Activated B cell treated with CpG ODN at 0.5 μM for 24 hours (primary cell): Measurements from ENCODE around the gene ASIC3. TPM values are rescaled to one million over a fixed set of nuclear protein-coding genes. Genes with fewer than 3 reads are reported as not detected.
A peak's percentile ranks its signal among the peaks of the same experiment; 100 is the strongest.

Source experiments
- ATAC-seq: fragments of 200-7000 bp; cut with Tn5 transposase; one replicate; pipeline ENCODE4 v1.10.0; 2021; ENCODE audit warnings: low read depth, mild to moderate bottlenecking, moderate library complexity
- CTCF ChIA-PET: fragments of 350-600 bp; sonication (Branson Sonifier 250); formaldehyde crosslinking; loops from one replicate; lab custom pipeline; 2021; ENCODE audit warnings: antibody characterized with exemption; lab: Charles Lee
- POLR2A ChIA-PET: fragments of 350-600 bp; sonication (Branson Sonifier 250); formaldehyde crosslinking; loops from one replicate; lab custom pipeline; 2021; ENCODE audit warnings: antibody characterized with exemption; lab: Charles Lee
- DNase-seq: peaks from one replicate; pipeline ENCODE4 v3.0.0; 2022
- H3K27ac Mint-ChIP-seq: one replicate; pipeline ENCODE4 v1.8.0; 2020; ENCODE audit warnings: mixed read lengths
- H3K27me3 Mint-ChIP-seq: one replicate; pipeline ENCODE4 v1.8.0; 2021; ENCODE audit warnings: mixed read lengths
- H3K36me3 Mint-ChIP-seq: one replicate; pipeline ENCODE4 v1.8.0; 2021; ENCODE audit warnings: low read depth, mixed read lengths
- H3K4me1 Mint-ChIP-seq: one replicate; pipeline ENCODE4 v1.8.0; 2021; ENCODE audit warnings: mixed read lengths
- H3K4me3 Mint-ChIP-seq: one replicate; pipeline ENCODE4 v1.8.0; 2020; ENCODE audit warnings: mild to moderate bottlenecking, mixed read lengths
- H3K9me3 Mint-ChIP-seq: one replicate; pipeline ENCODE4 v1.8.0; 2020; ENCODE audit warnings: mixed read lengths
- intact Hi-C: fragments of 100-400 bp; cut with micrococcal nuclease; formaldehyde crosslinking; loops from one replicate; pipeline ENCODE4 v1.15.1; 2024
- total RNA-seq: library from RNA; stranded (reverse); gene quantifications from 2 replicates; pipeline ENCODE4 v1.2.3, GENCODE V29; 2022
- TF ChIP-seq, protein P1 (sequence below): fragments of 200-600 bp; IDR thresholded peaks from one replicate; pipeline ENCODE4 v1.8.0; 2022; ENCODE audit warnings: antibody characterized with exemption, mild to moderate bottlenecking

Gene ASIC3
- total RNA-seq, 1 donor from 2014 or later = 1.2 TPM

DNA sequence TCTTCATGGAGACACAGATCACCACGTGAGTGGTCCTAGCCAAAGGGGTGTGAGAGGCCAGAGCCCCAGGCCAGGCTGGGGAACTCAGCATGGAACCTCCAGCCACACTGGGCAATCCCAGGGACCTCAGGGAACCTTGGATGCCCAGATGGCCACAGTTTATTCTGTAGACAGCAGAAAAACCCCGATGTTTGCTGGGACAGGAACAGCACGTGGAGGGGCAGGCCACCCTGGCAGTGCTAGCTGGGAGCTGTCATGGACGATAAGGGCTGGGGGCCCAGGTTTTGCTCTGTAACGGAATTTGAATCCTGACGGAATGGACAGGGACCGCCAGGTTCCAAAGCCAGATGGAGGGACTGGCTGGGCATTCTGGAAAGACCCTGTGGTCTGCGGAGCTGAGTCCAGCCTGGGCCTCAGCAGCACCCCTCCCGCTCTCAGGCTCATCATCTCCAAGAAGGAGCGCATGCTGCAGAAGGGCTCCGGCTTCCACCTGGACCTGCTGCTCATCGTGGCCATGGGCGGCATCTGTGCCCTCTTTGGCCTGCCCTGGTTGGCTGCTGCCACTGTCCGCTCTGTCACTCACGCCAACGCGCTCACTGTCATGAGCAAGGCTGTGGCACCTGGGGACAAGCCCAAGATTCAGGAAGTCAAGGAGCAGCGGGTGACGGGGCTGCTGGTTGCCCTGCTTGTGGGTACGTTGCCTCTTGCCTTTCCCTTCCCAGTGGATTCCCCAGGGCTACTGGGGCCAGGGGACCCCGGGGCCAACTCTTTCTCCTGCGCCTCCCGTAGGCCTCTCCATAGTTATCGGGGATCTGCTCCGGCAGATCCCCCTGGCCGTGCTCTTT, 26.7 kb downstream of the ASIC3 start:
- peaks cover 47% of the 10 kb centered on the region for H3K36me3 Mint-ChIP-seq
- DNase-seq (no peak), ATAC-seq (no peak)
- peaks cover 20% of the 10 kb centered on the region for H3K4me1 Mint-ChIP-seq
- intact Hi-C loops = no loop called here
- POLR2A ChIA-PET = no interaction called here
- no peaks in the 10 kb centered on the region for H3K27me3 Mint-ChIP-seq
- no peaks in the 10 kb centered on the region for H3K9me3 Mint-ChIP-seq
- CTCF ChIA-PET = no interaction called here
- TF ChIP-seq, protein P1, sequence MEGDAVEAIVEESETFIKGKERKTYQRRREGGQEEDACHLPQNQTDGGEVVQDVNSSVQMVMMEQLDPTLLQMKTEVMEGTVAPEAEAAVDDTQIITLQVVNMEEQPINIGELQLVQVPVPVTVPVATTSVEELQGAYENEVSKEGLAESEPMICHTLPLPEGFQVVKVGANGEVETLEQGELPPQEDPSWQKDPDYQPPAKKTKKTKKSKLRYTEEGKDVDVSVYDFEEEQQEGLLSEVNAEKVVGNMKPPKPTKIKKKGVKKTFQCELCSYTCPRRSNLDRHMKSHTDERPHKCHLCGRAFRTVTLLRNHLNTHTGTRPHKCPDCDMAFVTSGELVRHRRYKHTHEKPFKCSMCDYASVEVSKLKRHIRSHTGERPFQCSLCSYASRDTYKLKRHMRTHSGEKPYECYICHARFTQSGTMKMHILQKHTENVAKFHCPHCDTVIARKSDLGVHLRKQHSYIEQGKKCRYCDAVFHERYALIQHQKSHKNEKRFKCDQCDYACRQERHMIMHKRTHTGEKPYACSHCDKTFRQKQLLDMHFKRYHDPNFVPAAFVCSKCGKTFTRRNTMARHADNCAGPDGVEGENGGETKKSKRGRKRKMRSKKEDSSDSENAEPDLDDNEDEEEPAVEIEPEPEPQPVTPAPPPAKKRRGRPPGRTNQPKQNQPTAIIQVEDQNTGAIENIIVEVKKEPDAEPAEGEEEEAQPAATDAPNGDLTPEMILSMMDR = no peak
- no peak overlapping the region for H3K27ac Mint-ChIP-seq
- H3K4me3 Mint-ChIP-seq = no peak overlapping the region

DNA sequence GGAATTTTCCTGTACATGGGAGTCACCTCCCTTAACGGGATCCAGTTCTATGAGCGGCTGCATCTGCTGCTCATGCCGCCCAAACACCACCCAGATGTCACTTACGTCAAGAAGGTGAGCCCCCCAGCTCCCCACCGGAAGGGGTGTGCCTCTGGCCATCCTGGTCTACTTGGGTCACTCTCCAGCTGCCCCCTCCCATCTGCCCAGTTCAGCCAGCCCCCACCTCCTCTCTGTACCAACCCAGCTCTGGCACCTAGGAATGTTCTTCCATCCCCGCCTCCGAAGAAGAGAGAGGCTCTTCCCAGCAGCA, 27.3 kb downstream of the ASIC3 start:
- no peak overlapping the region for H3K4me3 Mint-ChIP-seq
- TF ChIP-seq, protein P1 = no peak
- no peaks in the 10 kb centered on the region for H3K27me3 Mint-ChIP-seq
- ChIA-PET POLR2A (no interaction called here), CTCF (no interaction called here)
- no peaks in the 10 kb centered on the region for H3K9me3 Mint-ChIP-seq
- DNase-seq = no peak
- no peak overlapping the region for H3K27ac Mint-ChIP-seq
- no peak for ATAC-seq
- H3K36me3 Mint-ChIP-seq = peaks cover 42% of the 10 kb centered on the region
- intact Hi-C loops = no loop called here
- H3K4me1 Mint-ChIP-seq = peaks cover 20% of the 10 kb centered on the region

DNA sequence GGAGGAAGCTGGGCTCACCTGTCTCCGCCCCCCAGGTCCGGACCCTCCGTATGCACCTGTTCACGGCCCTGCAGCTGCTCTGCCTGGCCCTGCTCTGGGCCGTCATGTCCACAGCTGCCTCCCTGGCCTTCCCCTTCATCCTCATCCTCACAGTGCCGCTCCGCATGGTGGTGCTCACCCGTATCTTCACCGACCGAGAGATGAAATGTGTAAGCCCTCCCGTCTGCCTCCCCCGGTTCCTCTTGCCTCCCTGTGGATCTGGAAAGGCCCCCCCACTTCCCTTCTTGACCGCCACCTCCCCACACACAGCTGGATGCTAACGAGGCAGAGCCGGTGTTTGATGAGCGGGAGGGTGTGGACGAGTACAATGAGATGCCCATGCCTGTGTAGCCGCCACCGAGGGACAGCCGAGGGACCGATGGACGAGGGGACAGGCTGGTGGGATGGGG, 27.7 kb downstream of the ASIC3 start:
- CTCF ChIA-PET = no interaction called here
- POLR2A ChIA-PET = interaction anchor here (0.7 kb wide), 2 partner anchors 15 to 19 kb away, joined by 3 read pairs; no protein-coding TSS in a partner anchor
- peaks cover 38% of the 10 kb centered on the region for H3K36me3 Mint-ChIP-seq
- H3K27me3 Mint-ChIP-seq = no peaks in the 10 kb centered on the region
- no peak overlapping the region for H3K4me3 Mint-ChIP-seq
- ATAC-seq = no peak
- no peaks in the 10 kb centered on the region for H3K9me3 Mint-ChIP-seq
- no peak for DNase-seq
- intact Hi-C loops = no loop called here
- peaks cover 20% of the 10 kb centered on the region for H3K4me1 Mint-ChIP-seq
- TF ChIP-seq, protein P1 = no peak
- no peak overlapping the region for H3K27ac Mint-ChIP-seq

DNA sequence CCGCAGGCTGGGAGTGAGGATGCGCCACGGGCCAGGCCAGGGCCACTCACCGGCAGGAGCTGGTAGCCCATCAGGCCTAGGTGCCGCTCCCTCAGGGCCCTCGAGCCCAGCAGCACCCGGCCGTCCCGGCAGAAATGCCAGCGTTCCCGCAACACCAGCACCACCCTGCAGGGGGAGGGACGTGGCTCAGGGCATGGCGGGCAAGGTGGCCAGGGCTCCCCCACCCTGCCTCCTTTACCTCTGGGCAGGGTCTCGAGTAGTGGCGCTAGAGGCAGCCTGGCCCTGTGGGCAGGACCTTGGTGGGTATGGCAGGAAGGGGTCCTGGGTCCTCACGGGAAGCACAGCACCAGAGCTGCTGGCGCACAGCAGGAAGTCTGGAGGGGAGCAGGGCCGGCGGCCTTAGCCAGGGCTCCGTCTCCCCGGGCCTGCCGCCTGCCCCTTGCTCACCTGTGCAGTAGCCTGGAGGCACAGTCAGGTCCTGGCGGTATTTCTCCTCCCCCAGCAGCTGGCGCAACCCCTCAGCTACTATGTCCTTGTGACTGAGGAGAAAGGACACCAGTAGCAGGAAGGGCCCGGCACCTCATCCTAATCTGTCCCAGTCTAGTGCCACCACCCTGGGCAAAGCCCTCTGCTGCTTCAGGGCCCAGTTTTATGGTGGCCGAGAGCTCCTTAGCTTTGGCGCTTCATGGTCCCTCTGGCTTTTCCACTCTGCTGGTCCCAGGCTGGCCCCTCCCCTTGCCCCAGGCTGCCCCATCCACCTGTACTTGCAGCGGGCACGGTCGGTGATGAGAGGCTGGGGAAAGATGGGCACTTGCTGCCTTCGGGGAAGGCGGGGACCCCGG, 28.8 kb downstream of the ASIC3 start:
- Mint-ChIP-seq H3K4me3 (no peak overlapping the region), H3K4me1 (peaks cover 24% of the 10 kb centered on the region), H3K27ac (no peak overlapping the region), H3K9me3 (no peaks in the 10 kb centered on the region), H3K27me3 (no peaks in the 10 kb centered on the region), H3K36me3 (peaks cover 28% of the 10 kb centered on the region)
- no peak for DNase-seq
- intact Hi-C loops = no loop called here
- ChIA-PET POLR2A (no interaction called here), CTCF (no interaction called here)
- ATAC-seq = no peak
- TF ChIP-seq, protein P1 = no peak

DNA sequence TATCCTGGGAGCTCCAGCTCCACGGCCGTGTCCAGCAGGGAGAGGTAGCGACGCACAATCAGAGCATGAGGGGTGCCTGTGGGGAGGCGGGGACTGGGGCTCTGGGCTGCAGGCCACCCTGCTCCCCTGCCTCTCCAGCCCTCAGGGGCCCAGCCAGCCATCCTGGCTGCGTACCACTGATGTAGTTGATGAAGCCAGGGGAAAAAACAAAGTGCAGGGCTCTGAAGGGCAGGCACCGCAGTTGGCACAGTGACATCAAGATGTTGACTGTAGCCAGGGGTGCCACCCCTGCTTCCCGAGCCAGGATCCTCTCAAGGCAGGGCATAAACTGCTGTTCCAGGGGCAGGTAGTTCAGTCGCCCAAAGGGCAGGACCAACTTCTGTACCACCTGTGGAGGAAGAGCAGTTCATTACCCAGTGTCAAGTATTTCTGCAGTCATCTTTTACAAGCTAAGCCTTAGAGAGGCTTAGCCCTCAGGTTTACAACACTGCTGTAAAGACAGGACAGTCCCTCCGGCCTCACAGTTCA, 29.4 kb downstream of the ASIC3 start:
- ATAC-seq (no peak), DNase-seq (no peak)
- ChIA-PET POLR2A (no interaction called here), CTCF (no interaction called here)
- TF ChIP-seq, protein P1 = no peak
- intact Hi-C loops = no loop called here
- Mint-ChIP-seq H3K27ac (peak overlapping the region; percentile 50), H3K4me1 (peaks cover 30% of the 10 kb centered on the region), H3K36me3 (peaks cover 29% of the 10 kb centered on the region), H3K27me3 (no peaks in the 10 kb centered on the region), H3K9me3 (no peaks in the 10 kb centered on the region), H3K4me3 (peak overlapping the region; percentile 42)
